HG03575 (cell line): ENCODE data around the gene UGT2B28.
"Not testable (repeated sequence)": the region's sequence is repeated elsewhere in the genome, so short reads cannot be mapped to it uniquely, and the experiment has no call there.

Experiments used
- ATAC-seq: cut with Tn5 transposase; IDR thresholded peaks from one replicate; pipeline ENCODE4 v1.9.1; 2021; ENCODE audit not compliant: unreplicated experiment, insufficient number of reproducible peaks, low FRiP score; ENCODE audit errors: extremely low read depth

Gene UGT2B28

DNA sequence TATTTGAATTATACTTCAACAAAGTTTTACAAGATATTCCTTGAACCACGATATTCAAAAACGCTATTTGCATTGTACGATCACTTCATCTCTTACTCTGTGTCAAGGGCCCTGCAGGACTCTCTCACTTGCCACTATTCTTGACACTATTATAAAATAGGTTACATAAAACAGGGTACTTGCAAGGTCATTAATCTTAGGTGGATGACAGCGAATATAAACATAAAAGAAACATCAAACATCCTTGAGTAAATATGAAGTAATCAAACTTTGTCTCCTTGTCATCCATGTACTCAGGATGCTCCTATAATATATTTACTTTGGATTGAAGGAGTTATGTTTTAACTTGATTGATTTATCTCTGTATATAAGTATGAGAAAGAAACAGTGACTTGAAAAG is at the start of gene UGT2B28:
Gene UGT2B28 (plus strand): TSS at position 395 of the 400 bp plus-strand sequence. CDS start 26 bp downstream, outside the sequence.
- ATAC-seq: not testable (repeated sequence)

DNA sequence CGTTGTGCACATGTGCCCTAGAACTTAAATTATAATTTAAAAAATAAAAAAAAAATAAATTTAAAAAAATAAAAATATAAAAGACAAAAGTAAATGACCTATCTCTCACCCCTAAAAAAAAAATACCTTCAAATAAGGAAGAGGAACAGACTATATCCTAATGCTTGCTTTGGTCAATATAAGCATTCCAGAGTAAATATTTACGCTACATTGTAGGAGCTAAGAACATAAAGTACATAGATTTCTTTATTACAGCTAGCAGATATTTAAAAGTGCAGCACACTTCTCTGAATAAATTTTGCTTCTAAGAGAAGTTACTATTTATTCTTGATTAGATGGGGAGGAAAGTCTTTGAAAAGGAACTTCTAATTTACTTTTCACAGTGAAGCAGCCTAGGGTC is 41.2 kb upstream of the UGT2B28 start:
- ATAC-seq: no peak

DNA sequence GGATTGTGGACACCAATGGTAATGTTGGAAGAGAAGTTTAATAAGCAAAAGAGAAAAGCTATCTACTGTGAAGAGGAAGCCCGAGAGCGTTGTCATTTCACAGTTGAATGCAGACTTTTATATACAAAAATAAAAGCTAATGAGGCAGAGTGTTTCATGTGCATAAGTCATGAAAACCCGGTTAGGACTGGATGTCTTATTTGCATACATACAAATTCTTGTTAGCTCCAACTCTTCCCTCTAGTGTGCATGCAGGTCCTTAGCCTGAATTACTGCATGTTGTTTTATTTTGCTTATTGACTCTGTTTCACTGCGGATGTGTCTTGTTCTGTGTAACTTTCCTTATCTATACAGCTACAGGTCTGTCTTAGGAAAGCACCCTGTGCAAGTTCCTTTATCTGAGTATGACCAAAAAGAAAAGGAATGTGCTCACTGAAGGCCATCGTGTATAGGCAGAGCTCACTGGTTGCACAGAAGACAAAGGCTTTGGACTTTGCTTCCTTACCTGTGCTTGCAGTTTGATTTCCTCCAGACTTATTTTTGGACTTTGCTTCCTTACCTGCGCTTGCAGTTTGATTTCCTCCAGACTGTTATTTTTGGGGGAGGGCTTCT is 40.6 kb upstream of the UGT2B28 start:
- ATAC-seq: no peak

- ATAC-seq: not testable (repeated sequence)
Measured at GRCh38 chr4:69240787-69241186, 39.5 kb upstream of the UGT2B28 start.

DNA sequence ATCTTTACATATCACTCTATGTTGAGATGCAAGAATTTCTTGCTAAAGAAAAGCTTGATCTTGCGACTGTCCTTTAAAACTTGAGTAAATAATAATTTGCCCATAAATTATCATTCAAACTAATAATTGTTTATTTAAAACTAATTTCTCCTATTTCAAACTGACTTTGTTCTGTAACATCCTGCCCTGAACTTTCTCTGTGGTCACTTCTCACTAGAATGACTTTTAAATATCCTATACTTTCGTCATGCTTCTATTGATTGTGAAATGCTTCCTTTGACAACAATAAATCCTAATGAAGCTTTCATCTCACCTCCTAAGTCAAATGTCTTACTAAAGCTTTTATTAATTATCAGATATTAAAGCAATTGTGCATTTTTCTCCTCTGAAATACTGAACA is 38.5 kb upstream of the UGT2B28 start:
- ATAC-seq: not testable (repeated sequence)

- not testable (repeated sequence) for ATAC-seq
Measured at GRCh38 chr4:69242562-69243240, 37.6 kb upstream of the UGT2B28 start.

- ATAC-seq: not testable (repeated sequence)
Measured at GRCh38 chr4:69250884-69251283, 29.4 kb upstream of the UGT2B28 start.

- not testable (repeated sequence) for ATAC-seq
Measured at GRCh38 chr4:69253147-69253772, 27.0 kb upstream of the UGT2B28 start.

DNA sequence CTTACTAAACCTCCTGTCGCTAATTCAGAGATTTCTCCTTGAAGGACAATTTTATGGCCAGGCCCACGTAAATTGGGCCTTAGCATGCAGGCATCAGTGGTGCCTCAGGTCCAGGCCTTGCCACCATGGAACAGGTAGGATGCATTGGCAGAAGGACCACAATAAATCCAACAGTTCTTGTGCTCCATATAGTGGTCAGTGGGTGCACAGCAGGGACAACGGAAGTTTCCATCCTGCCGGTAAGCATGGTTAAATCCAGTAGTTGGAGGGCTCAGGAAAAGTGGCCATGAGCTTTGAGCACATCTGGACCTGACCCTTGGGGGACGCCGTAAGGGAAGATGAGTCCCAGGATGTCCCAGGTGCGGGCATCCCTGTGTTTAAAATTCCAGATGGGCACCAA is 11.7 kb upstream of the UGT2B28 start:
- not testable (repeated sequence) for ATAC-seq

GRCh38 chr4:69296356-69296755 is 16.1 kb downstream of the UGT2B28 start:
- ATAC-seq: not testable (repeated sequence)

- ATAC-seq: not testable (repeated sequence)
Measured at GRCh38 chr4:69308426-69309033, 28.3 kb downstream of the UGT2B28 start.

DNA sequence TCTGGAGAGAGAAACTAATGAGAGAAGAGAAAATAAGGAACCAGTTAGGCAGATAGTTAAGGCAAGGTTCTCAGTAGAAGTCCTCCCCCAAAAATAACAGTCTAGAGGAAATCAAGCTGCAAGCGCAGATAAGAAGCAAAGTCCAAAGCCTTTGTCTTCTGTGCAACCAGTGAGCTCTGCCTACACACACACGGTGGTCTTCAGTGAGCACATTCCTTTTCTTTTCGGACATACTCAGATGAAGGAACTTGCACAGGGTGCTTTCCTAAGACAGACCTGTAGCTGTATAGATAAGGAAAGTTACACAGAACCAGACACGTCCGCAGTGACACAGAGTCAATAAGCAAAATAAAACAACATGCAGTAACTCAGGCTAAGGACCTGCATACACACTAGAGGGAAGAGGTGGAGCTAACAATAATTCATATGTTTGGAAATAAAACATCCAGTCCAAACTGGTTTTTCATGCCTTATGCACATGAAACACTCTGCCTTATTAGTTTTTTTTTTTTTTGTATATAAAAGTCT is 29.3 kb downstream of the UGT2B28 start:
- not testable (repeated sequence) for ATAC-seq

DNA sequence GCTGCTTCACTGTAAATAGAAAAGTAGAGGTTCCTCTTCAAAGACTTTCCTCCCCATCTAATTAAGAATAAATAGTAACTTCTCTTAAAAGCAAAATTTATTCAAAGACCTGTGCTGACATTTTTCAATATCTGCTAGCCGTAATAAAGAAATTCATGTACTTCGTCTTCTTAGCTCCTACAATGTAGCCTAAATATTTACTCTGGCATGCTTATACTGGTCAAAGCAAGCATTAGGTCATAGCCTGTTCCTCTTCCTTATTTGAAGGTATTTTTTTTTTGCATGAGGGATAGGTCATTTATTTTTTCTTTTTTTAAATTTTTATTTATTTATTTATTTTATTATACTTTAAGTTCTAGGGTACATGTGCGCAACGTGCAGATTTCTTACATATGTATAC is 30.0 kb downstream of the UGT2B28 start:
- ATAC-seq: not testable (repeated sequence)

GRCh38 chr4:69317669-69318298 is 37.5 kb downstream of the UGT2B28 start:
- not testable (repeated sequence) for ATAC-seq

DNA sequence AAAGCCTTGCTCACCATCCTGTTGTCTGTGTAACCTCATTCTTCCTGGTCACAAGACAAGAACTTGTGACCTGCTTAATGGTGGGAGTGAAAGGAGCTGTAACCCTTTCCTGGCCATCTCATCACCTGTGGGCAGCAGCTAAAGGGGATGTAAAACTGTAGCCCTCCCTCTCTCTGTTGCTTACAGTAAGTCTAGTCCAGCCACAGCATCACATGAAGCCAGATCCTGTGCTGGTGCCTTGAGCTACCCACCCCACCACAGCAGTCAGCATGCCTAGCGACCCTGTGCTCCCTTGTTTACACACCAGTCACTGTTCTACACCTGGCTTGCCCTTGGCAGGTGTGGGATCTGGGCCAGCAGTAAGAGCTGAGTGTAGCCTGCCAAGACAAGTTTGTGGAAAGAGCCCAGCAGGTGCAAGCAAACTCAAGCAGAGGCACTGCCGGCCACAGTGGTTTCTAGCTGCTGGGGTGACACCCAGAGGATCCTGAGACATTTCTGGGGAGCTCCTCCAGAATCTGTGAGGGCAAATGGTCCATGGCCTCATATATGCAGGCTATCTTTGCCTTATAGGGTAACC is 41.0 kb downstream of the UGT2B28 start:
- no peak for ATAC-seq

- ATAC-seq: no peak
Measured at GRCh38 chr4:69322055-69322454, 41.8 kb downstream of the UGT2B28 start.

DNA sequence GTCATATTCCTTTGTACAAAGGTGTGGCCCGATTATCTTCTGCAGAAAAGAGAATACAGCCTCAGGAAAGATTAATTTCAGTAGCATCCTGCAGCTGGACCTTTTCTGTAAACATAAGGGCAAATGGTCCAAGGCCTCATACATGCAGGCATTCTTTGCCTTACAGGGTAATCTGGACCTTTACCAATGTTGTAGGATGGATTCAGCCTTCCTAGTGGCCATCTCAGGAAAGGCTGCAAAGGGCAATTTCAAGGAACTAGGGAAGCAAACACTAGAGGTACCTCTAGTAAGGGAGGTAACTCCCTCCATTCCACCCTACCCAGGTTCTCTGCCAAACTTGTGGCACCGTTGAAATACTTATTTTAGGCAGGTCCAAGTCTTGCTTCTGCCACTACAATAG is 43.0 kb downstream of the UGT2B28 start:
- ATAC-seq: no peak

DNA sequence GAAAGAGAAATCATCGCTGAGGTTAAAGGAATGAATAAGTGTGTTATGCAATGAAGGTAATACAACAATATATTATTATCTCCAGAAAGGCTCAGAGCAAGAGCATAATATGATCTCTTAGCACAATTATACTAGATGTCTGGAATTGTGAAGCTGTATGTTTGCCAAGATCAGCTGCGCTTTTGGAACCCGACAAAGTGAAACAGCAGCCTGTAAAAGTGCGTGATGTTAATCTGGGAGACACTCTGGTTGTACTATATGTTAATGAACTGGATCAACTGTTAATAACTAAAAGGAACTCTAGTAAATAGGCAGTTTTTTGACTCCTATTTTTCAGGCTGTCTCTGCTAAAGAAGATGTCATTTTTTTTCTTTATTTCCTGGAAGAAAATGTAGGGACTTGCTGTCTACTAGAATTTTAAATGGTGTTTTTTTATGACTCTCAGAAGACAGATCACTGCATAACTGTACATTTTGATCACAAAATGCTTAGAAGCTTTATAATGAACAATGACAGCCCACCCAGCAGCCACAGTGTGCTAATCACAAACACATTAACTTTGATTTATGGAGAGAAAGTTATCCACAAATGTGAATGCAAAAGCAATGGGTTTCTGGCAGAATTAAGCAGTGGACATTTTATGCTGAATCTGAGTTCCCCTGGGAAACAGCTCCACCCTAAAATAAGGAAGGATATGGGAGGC is 50.2 kb downstream of the UGT2B28 start:
- no peak for ATAC-seq
